Raji (cell line): Measurements from ENCODE around the gene MAP2K5.

Source experiments
- POLR2A ChIP-seq: IDR thresholded peaks from 2 replicates; pipeline ENCODE4 v1.6.1; 2011; ENCODE audit warnings: low read depth, low read length, control low read depth; ENCODE audit not compliant: insufficient read depth

MAP2K5 gene

DNA sequence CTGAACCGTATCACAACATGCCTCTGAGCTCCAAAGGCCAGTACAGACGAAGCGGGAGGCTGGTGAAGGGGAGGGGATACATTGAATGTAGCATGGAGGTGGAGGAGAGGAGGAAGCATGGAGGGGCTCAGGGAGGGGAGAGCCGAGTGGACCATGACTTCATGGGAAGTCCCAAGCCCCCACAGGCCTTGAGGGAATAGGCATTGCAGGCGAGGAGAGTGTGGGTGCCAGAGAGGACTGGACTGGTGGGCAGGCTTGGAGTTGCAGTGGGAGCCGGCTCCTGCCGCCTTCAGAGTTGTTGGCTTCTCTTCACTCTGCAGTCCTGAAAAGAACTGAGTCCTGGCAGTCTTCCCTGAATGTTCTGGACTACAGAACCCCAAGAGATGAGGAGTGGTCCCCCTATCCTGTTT lies 300.6 kb downstream of the MAP2K5 start:
- TF ChIP-seq POLR2A: no peak

DNA sequence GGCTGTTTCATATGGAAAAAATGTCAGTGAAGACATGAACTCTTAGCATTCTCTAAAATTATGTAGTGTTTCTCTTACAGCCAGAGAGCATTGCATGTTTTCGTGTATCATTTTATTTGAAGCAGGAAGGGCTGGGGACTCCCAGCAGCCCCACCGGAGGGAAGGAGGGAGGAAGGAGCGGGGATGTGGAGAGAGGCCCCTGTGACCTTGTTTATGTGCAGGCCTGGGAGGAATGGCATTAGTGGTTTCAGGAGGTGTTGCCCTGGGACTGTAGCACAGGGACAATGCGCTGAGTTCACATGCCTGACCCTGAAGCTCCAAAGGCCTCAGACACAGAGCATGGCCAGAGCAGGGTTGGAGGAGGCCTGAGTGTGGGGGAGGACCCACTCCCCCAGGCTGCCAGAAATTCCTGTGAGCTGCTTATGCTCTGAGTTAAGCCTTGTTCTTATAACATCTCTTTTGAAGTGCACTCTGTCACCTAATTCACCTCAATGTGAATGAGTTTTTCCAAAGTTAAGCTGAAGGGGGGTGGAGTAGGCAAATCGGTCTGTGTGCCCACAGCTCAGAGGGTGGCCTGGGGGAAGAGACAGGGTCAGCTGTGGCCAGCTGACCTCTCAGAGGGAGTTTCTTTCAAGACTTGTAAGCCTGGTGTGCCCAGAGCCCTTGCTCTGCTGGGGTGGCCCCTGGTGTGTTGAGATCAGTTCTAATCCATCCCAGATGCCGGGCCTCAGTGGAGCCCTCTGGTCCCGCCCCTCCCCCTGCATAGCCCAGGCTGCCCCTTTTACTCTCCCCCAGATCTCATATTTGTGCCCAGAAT lies 301.3 kb downstream of the MAP2K5 start:
- TF ChIP-seq POLR2A: no peak

DNA sequence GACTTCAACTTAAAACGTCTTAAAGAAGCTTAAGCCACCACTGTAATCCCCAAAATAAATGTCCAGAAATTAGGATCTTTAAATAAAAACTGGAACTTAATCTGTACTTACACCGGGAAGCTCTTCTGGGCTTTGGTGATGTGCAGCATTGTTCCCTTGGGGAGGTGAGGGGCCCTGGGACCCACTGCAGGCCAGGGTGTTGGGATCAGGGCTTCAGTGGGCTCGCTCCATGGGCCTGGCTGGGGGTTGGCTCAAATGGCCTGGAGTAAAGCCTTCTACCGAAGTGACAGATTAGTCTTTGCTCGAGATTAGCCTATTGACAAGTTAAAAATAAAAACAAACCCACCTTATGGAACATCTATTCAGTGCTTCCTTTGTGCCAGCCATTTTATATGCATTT lies 303.5 kb downstream of the MAP2K5 start:
- no peak for TF ChIP-seq POLR2A

DNA sequence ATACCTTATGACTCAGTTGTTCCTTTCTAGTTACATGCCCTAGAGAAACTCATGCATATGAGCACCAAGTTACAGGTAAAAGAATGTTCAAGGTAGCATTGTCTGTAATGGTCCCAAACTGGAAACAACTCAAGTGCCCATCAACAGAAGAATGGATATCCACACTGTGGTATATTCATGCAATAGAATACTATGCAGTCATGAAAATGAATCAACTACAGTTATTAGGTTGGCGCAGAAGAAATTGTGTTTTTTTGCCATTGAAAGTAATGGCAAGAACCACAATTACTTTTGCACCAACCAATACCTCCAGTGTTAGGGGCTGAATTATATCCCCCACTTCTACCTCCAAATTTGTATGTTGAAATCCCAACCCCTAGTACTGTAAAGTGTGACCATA lies 307.0 kb downstream of the MAP2K5 start:
- no peak for TF ChIP-seq POLR2A

DNA sequence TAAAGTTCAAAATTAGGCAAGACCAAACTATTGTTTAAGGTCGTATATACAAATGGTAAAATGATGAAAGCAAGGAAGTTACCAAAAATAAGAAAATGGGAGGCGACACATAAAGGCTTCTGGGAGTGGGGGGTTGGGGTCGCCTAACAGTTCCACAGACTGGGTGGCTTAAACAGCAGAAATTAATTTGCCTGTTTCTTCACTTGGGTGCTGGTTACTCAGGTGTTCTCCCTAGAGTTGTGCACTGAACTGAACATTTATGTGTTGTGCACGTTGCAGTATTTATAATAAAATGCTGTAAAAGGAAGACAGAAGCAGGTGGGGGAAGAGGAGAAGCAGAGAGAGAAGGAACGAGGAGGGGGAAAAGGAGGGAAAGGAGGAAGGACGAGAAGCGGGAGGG lies 307.8 kb downstream of the MAP2K5 start:
- TF ChIP-seq POLR2A: no peak

DNA sequence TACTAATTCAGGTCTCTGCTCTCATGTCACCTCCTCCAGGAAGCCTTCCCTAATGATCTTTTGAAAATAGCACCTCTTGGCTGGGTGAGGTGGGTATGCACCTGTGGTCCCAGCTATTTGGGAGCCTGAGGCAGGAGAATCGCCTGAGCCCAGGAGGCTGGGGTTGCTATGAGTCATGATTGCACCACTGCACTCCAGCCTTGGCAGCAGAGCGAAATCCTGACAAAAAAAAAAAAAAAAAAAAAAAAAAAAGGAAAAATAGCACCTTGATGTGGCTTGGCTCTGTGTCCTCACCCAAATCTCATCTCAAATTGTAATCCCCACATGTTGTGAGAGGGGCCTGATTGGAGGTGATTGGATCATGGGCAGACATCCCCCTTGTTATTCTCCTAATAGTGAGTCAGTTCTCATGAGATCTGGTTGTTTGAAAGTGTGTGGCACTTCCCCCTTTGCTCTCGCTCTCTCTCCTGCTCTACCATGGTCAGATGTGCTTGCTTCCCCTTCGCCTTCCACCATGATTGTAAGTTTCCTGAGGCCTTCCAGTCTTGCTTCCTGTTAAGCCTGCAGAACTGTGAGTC lies 308.6 kb downstream of the MAP2K5 start:
- TF ChIP-seq POLR2A: no peak

DNA sequence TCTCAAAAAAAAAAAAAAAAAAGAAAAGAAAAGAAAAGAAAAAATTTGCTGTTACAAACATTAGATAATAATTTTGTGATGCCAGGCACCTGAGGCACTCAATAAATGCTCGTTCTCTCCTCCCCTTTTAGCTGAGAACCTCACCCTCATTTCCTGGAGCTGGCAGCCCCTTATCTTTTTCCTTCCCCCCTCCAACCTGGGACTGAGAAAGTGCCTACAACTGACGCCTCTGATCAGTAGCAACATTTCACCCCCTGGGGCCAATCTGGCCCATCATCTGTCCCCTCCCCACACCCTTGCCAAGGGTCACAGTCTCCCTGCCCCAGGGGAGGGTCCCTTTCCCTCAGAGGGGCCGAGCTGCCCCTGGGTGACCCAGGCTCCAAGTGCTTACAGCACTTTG lies 309.9 kb downstream of the MAP2K5 start:
- TF ChIP-seq POLR2A: no peak

DNA sequence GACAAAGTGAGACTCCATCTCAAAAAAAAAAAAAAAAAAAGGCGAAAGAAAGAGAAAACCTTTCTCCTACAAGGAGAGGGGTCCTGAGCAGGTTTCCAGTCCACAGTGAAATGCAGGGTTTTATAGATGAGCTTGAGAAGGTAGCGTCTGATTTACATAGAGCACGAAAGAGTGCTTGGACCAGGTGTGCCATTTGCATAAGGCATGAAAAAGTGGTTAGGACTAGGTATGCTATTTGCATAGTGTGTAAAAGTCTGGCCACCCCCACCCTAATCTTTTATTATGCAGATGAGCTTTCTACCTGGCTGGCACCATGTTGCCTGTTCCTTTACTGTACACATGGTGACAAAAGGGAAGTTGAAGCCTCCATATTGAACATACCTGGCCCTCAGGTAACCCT lies 311.0 kb downstream of the MAP2K5 start:
- TF ChIP-seq POLR2A: peak; percentile 24; the same call in 1 of the 2 replicates

DNA sequence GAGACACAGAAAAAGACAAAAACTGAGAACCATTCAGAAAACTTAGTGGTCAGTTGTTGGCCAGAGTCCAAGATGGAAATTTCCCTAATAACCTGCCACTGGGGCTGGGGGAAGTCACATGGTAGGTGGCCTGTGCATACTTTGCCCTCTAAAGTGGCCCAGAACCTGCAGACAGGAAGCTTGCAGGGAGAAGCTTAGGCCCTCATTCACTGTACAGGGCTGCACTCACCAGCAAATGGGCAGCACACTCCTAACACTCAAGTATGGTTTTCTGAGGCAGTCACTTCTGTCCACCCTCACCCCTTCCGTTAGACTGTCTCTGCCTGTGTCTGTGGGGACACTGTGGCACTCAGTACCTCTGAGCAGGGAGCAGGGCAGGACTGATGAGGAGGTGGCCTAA lies 311.9 kb downstream of the MAP2K5 start:
- TF ChIP-seq POLR2A: no peak

DNA sequence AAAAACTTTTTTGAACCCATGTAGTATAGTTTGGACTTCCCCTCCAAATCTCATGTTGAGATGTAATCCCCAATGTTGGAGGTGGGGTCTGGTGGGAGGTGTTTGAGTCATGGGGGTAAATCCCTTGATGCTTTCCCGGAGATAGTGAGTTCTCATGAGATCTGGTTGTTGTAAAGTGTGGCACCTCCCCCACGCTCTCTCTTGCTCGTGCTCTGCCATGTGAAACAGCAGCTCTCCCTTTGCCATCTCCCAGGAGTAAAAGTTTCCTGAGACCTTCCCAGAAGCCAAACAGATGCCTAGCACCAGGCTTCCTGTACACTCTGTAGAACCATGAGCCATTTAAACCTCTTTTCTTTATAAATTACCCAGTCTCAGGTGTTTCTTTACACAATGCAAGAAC lies 313.3 kb downstream of the MAP2K5 start:
- no peak for TF ChIP-seq POLR2A
